Esophagus muscularis mucosa (tissue), 4 donors: Measurements from ENCODE around the gene ACAN. TPM values are rescaled to one million over a fixed set of nuclear protein-coding genes. Genes with fewer than 3 reads are reported as not detected.

Experiments used
- DNase-seq: peaks from one replicate; pipeline ENCODE4 v3.0.0-alpha.2; 2017; ENCODE audit errors: extremely low spot score
- H3K27ac ChIP-seq, 4 donors: fragments of 200-600 bp; sonication (generic); replicated peaks in 1 of 4; 1 replicate in 3 of 4; 2 replicates in 1 of 4; pipeline ENCODE4 v1.5.1; 2016 to 2019; ENCODE audit warnings: mild to moderate bottlenecking in 1 of 4
- H3K27me3 ChIP-seq, 4 donors: fragments of 200-600 bp; sonication (generic); one replicate each; pipeline versions ENCODE4 v1.5.1 to v1.6.0; 2016 to 2019
- H3K36me3 ChIP-seq, 4 donors: fragments of 200-600 bp; sonication (generic); one replicate each; pipeline ENCODE4 v1.5.1; 2016 to 2019
- H3K4me1 ChIP-seq, 4 donors: fragments of 200-600 bp; sonication (generic); one replicate each; pipeline ENCODE4 v1.5.1; 2016 to 2019
- H3K4me3 ChIP-seq, 4 donors: fragments of 200-600 bp; sonication (generic); 1 replicate in 2 of 4; 2 replicates in 2 of 4; pipeline ENCODE4 v1.5.1; 2016 to 2019; ENCODE audit warnings: mild to moderate bottlenecking in 4 of 4, moderate library complexity in 1 of 4
- H3K9me3 ChIP-seq, 4 donors: fragments of 200-600 bp; sonication (generic); 1 replicate in 3 of 4; 2 replicates in 1 of 4; pipeline ENCODE4 v1.5.1; 2016 to 2019
- CTCF ChIP-seq, 3 experiments: fragments of 200-600 bp in 2 of 3; fragments of 450-650 bp in 1 of 3; sonication (generic) in 2 of 3; IDR thresholded peaks; one replicate each; pipeline ENCODE4 v1.5.1; 2017 to 2019; ENCODE audit warnings: antibody characterized with exemption in 3 of 3, mild to moderate bottlenecking in 2 of 3, moderate library complexity in 1 of 3
- EP300 ChIP-seq: sonication (generic); formaldehyde crosslinking; IDR thresholded peaks from one replicate; pipeline ENCODE4 v1.6.1; 2017; ENCODE audit warnings: antibody characterized with exemption
- POLR2A ChIP-seq: fragments of 450-650 bp; IDR thresholded peaks from one replicate; pipeline ENCODE4 v1.6.1; 2017; ENCODE audit warnings: antibody characterized with exemption, moderate library complexity, mild to moderate bottlenecking, low read depth
- POLR2AphosphoS5 ChIP-seq, 2 donors: sonication (generic); formaldehyde crosslinking; IDR thresholded peaks; one replicate each; pipeline ENCODE4 v1.6.1; 2017; ENCODE audit warnings: antibody characterized with exemption in 2 of 2
- WGBS: methylation state at CpG from one replicate; pipeline ENCODE4 v1.1.5; 2018; 5-methylcytosine and 5-hydroxymethylcytosine counted together
- intact Hi-C: fragments of 100-400 bp; cut with DNase I; formaldehyde crosslinking; loops from one replicate; pipeline ENCODE4 v1.15.1; 2023
- total RNA-seq, 4 donors: library from RNA; depleted of rRNA; stranded (reverse); fragments of >200 nt; gene quantifications; one replicate each; pipeline versions ENCODE4 v1.1.0 to v1.2.1, GENCODE V29; 2016

Gene ACAN
- total RNA-seq, 4 donors from 2014 or later, result under 0.01 to 0.11 (median 0.06) TPM; not detected in 1

- H3K4me1 ChIP-seq, result no peaks in the 10 kb centered on the region
- H3K27ac ChIP-seq, result no peak overlapping the region
- H3K9me3 ChIP-seq, result no peaks in the 10 kb centered on the region
- TF ChIP-seq POLR2A (no peak), POLR2AphosphoS5 (IDR thresholded peaks at IDR 0.05) (no peak), EP300 (no peak), CTCF (IDR thresholded peaks at IDR 0.05) (no peak)
- H3K36me3 ChIP-seq, result peaks cover 0 to 3% (median 0%) of the 10 kb centered on the region in 4 donors
- H3K27me3 ChIP-seq, result peaks cover 0 to 7% (median 0%) of the 10 kb centered on the region in 4 donors
- H3K4me3 ChIP-seq, result no peak overlapping the region
- WGBS, result 84% methylated on average over 15 of the region's 18 CpGs
- intact Hi-C loops, result no loop called here
- no peak for DNase-seq
These were observed 83.9 kb downstream of the ACAN start for GRCh38 chr15:88887068-88887580.

- WGBS, result 89% methylated on average over 5 of the region's 5 CpGs
- H3K9me3 ChIP-seq, result no peaks in the 10 kb centered on the region
- intact Hi-C loops, result no loop called here
- H3K36me3 ChIP-seq, result peaks cover 0 to 3% (median 0%) of the 10 kb centered on the region in 4 donors
- H3K27me3 ChIP-seq, result peaks cover 0 to 23% (median 6%) of the 10 kb centered on the region in 4 donors
- H3K27ac ChIP-seq, result no peak overlapping the region
- H3K4me3 ChIP-seq, result no peak overlapping the region
- H3K4me1 ChIP-seq, result no peaks in the 10 kb centered on the region
- TF ChIP-seq POLR2A (no peak), EP300 (no peak), CTCF (IDR thresholded peaks at IDR 0.05) (no peak)
- no peak for DNase-seq
These were observed 85.5 kb downstream of the ACAN start for GRCh38 chr15:88888719-88889118.

- Histone ChIP-seq H3K9me3 (no peaks in the 10 kb centered on the region), H3K27me3 (peaks cover 0 to 40% (median 9%) of the 10 kb centered on the region in 4 donors), H3K36me3 (peaks cover 0 to 3% (median 0%) of the 10 kb centered on the region in 4 donors), H3K4me1 (peaks cover 17% of the 10 kb centered on the region in 4 donors), H3K4me3 (no peak overlapping the region), H3K27ac (no peak overlapping the region)
- TF ChIP-seq CTCF (IDR thresholded peaks at IDR 0.05), result no peak
- no peak for TF ChIP-seq POLR2A
- TF ChIP-seq POLR2AphosphoS5 (IDR thresholded peaks at IDR 0.05), result no peak
- TF ChIP-seq EP300, result no peak
- DNase-seq, result no peak
- 90% methylated on average over 4 of the region's 4 CpGs for WGBS
- intact Hi-C loops, result no loop called here
These were observed 87.3 kb downstream of the ACAN start for GRCh38 chr15:88890495-88890894.

GRCh38 chr15:88891540-88892254 lies 88.5 kb downstream of the ACAN start:
- no peak for DNase-seq
- Histone ChIP-seq H3K4me3 (no peak overlapping the region), H3K9me3 (no peaks in the 10 kb centered on the region), H3K4me1 (peaks cover 28 to 29% (median 28%) of the 10 kb centered on the region in 4 donors), H3K36me3 (no peaks in the 10 kb centered on the region), H3K27me3 (peaks cover 0 to 43% (median 9%) of the 10 kb centered on the region in 4 donors), H3K27ac (no peak overlapping the region)
- 79% methylated on average over 6 of the region's 7 CpGs for WGBS
- TF ChIP-seq EP300, result no peak
- TF ChIP-seq POLR2AphosphoS5 (IDR thresholded peaks at IDR 0.05), result peak in 1 of 2 donors; percentile 15
- intact Hi-C loops, result no loop called here

GRCh38 chr15:88894348-88894818 lies 91.1 kb downstream of the ACAN start:
- WGBS, result 7% methylated on average over 10 of the region's 23 CpGs
- DNase-seq, result no peak
- intact Hi-C loops, result no loop called here
- H3K9me3 ChIP-seq, result no peaks in the 10 kb centered on the region
- H3K4me1 ChIP-seq, result peaks cover 47 to 53% (median 50%) of the 10 kb centered on the region in 4 donors
- peaks cover 7 to 10% (median 7%) of the 10 kb centered on the region in 4 donors for H3K36me3 ChIP-seq
- peak overlapping the region in 1 of 4 donors; percentile 34 for H3K27ac ChIP-seq
- TF ChIP-seq POLR2AphosphoS5 (IDR thresholded peaks at IDR 0.05) (no peak), POLR2A (no peak), EP300 (no peak), CTCF (IDR thresholded peaks at IDR 0.05) (peak; percentile 55 to 82 (median 57))
- H3K27me3 ChIP-seq, result peaks cover 0 to 43% (median 9%) of the 10 kb centered on the region in 4 donors
- H3K4me3 ChIP-seq, result peak overlapping the region; percentile 54 to 75 (median 61)
